C4-2B (cell line): ENCODE data around the gene SPATA31D3.

ENCODE experiments used
- H3K27ac ChIP-seq: fragments of 450-650 bp; 2 replicates; pipeline ENCODE4 v1.5.1; 2017
- CTCF ChIP-seq: fragments of 450-650 bp; conservative IDR thresholded peaks from 2 replicates; pipeline ENCODE4 v1.5.1; 2017; ENCODE audit warnings: mild to moderate bottlenecking
- ZFX ChIP-seq: fragments of 450-650 bp; IDR thresholded peaks from 2 replicates; pipeline ENCODE4 v1.6.1; 2017

SPATA31D3 gene

DNA sequence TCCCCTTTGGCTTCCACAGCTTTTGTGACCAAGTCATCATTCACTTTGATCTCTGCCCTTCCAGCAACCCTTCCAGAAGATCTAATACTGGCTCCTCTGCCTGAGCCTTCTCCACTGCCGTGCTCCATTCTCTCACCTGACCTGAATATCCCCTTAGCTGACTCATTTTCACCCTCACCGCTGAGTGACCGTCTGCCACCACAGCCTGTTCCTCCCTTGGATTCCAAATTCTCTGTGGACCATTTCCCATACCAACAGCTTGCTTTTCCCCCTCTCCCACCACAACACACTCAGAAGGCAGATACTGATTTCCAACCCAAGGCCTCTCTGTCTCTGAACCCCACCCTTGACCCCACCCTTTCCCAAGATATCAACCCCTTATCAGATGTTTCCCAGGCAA, 24.7 kb downstream of the SPATA31D3 start:
- no peak for TF ChIP-seq ZFX
- no peak for TF ChIP-seq CTCF

DNA sequence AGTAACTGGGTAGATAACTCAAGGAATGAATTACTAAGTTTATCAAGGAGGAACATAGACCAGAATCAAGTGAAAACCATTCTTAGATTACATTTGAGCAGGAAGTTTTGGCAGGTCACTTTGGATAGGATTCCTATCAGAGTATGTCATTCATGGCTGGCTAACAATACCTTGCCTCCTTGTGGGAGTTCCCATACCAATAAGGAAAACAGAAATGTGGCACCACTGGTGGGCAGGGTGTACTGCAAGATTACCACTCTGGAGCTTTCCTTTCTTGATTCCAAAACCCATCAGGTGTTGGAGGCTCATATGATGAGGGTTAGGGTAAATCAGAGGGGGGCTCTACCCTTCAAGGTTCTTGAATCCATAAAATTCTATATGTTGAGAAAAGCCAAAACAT, 26.7 kb downstream of the SPATA31D3 start:
- no peak overlapping the region for H3K27ac ChIP-seq
- TF ChIP-seq CTCF (no peak), ZFX (no peak)

More for the DNA sequence above, 24.7 kb downstream of the SPATA31D3 start:
- H3K27ac ChIP-seq: no peak overlapping the region

DNA sequence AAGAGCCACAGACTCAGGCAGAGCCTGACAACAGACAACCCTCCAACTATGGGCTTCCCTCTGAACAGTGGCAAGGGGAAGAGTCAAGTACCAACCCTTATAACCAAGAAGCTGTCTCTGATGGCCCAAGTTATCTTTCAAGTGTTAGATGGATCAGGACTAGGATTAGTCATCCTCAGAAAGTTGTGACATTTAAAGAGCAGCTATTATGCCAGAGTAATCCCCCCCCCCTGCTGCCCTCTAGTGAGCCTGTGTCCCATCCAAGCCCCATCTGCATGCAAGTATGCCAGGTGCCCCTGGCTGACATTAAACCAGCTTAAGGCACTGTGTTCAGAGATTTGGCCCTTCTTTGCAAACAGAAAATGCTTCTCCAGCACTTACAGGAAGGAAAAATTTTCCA, 28.4 kb downstream of the SPATA31D3 start:
- H3K27ac ChIP-seq: no peak overlapping the region
- TF ChIP-seq ZFX (no peak), CTCF (no peak)

DNA sequence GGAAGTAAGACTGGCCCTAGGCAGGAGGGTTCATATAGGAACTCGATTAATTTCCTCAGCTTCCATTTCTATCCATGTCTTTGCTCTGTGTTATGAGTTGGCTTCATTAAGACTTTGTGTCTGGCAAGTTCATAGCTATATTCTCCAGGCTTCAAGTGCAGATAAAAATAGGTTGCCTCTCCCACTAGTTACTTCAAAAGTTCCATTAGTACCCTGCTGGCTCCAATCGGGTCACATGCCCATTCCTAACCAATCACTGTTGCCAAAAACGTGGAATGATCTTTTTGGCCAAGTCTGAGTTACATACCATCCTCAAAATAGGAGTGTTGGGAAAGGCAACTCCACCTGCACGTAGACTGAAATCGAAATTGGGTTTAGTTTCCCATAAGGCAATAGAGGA, 31.5 kb downstream of the SPATA31D3 start:
- TF ChIP-seq ZFX: no peak
- no peak for TF ChIP-seq CTCF
- H3K27ac ChIP-seq: no peak overlapping the region

GRCh38 chr9:81976351-81976750, 33.1 kb downstream of the SPATA31D3 start:
- no peak overlapping the region for H3K27ac ChIP-seq
- TF ChIP-seq CTCF (no peak), ZFX (no peak)

DNA sequence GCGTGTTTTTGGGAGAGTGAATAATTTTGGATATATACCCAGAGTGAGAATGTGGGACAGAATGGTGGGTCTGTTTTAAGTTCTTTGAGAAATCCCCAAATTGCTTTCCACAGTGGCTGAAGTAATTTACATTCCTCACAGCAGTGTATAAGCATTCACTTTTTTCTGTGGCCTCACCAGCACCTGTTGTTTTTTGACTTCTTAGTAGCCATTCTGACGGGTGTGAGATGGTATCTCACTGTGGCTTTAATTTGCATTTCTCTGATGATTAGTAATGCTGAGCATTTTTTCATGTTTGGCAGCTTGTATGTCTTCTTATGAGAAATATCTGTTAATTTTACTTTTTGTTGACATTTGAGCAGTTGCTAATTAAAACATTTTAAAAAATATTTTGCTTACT, 35.9 kb downstream of the SPATA31D3 start:
- no peak overlapping the region for H3K27ac ChIP-seq

GRCh38 chr9:81980568-81980967, 37.3 kb downstream of the SPATA31D3 start:
- no peak overlapping the region for H3K27ac ChIP-seq
- no peak for TF ChIP-seq CTCF
- no peak for TF ChIP-seq ZFX

More for the DNA sequence above, 35.9 kb downstream of the SPATA31D3 start:
- TF ChIP-seq CTCF (no peak), ZFX (no peak)
